ENCODE data around the gene AARS2.
A peak's percentile ranks its signal among the peaks of the same experiment; 100 is the strongest.
"Not testable (repeated sequence)": the region's sequence is repeated elsewhere in the genome, so short reads cannot be mapped to it uniquely, and the experiment has no call there.

Gene AARS2

DNA sequence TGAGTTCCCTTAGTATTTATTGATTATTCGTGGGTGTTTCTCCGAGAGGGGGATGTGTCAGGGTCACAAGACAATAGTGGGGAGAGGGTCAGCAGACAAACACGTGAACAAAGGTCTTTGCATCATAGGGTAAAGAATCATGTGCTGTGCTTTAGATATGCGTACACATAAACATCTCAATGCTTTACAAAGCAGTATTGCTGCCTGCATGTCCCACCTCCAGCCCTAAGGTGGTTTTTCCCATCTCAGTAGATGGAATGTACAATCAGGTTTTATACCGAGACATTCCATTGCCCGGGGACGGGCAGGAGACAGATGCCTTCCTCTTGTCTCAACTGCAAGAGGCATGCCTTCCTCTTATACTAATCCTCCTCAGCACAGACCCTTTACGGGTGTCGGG, 15.1 kb upstream of the AARS2 start:
- not testable (repeated sequence) for DNase-seq

- no peak for DNase-seq
Measured at GRCh38 chr6:44327760-44328159, 14.6 kb upstream of the AARS2 start.

DNA sequence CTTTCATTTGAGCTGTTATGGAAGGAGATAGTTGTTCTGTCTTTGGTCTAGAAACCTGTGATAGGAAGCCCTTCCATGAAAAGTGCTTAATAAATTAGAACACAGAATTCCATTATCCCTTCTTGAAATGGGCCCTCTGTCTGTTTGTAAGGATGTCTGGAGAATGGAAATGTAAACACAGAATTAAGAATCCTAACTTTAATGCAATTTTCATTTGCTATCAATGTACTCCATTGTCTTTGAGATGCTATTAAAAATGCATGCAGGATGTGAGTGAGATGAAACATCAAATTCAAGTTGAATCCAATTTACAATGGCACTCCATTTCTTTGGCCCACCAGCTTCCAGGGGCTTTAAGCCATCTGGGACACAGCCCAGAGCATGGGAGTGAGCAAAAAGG, 13.9 kb upstream of the AARS2 start:
- no peak for DNase-seq

DNA sequence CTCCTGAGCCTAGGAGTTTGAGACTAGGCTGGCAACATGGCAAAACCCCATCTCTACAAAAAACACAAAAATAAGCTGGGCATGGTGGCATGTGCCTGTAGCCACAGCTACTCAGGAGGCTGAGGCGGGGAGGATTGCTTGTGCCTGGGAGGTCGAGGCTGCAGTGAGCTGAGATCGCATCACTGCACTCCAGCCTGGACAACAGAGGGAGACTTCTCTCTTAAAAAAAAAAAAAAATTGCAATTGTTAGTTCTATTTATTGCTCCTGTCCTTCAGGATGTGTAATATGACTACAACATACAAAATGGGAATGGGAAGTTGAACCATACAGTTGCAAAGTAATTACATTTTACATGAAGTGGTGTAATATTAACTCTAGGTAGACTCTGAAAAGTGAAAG, 8.1 kb upstream of the AARS2 start:
- no peak for DNase-seq

- DNase-seq, result not testable (repeated sequence)
Measured at GRCh38 chr6:44317136-44317631, 4.0 kb upstream of the AARS2 start.

- DNase-seq, result no peak
Measured at GRCh38 chr6:44316481-44316880, 3.3 kb upstream of the AARS2 start.

DNA sequence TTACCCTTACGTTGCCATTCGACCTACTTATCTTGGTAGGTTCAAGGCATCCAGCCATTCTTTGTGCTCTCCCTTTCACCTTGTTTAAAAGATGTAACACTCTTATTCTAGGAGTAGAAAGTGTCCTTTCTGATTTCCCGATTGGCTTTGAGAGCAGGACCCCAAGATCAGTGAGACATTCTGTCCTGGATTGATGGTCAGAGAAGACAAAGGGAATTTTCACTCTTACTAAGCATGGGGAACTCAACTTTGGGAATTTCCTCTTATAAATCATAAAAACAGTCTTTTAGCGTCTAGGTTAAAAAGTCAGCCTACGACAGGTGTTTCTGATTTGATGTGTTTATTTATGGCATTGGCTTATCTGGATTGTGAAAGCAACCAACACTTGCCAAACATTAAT, 2.8 kb upstream of the AARS2 start:
- no peak for DNase-seq

GRCh38 chr6:44315516-44315915, 2.4 kb upstream of the AARS2 start:
- no peak for DNase-seq

DNA sequence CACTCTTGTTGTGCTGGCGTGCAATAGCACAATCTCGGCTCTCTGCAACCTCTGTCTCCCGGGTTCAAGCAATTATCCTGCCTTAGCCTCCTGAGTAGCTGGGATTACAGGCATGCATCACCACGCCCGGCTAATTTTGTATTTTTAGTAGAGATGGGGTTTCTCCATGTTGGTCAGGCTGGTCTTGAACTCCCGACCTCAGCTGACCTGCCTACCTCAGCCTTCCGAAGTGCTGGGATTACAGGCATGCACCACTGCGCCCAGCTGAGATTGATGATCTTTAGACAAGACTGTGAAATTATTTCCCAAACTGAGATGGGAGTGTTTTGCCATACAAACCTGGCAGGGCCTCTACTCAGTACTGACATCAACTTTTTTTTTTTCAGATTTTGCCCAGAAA, 1.5 kb upstream of the AARS2 start:
- not testable (repeated sequence) for DNase-seq

DNA sequence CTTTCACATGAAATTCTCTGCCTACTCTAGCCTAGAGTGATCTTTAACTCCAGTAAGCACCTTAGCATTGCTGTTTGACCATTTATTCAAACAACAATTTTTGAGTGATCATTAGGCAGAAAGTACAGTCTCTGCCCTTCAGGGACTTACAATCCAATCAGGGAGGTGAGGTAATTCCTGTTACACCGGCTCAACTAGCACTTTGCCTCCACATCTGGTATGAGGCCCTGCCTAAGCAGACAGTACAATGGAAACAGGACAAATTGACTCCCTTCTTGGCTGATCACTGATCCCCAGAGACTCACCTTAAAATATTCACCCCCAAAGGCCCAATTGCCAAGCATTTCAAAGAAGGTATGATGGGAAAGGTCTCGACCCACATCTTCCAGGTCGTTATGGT, 1.4 kb downstream of the AARS2 start:
- no peak for DNase-seq

- DNase-seq, result no peak
Measured at GRCh38 chr6:44311304-44311703, 1.8 kb downstream of the AARS2 start.

DNA sequence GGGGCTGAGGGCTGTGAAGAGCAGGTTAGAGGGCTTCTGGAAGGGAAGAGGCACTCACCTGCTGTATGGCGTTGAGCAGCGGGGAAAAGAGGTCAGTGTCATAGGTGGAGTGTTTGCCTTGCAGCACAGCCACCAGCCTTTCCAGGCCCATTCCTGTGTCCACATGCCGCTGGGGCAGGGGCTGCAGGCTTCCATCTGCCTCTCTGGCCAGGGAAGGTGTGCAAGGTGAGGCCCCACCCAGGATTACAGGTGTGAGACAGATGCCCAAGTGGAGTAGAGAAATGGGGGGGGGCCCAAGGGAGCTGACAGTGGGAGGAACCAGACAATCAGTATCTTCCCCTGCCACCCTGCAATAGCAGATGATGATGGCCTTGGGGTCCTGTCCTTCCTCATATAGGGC, 2.9 kb downstream of the AARS2 start:
- DNase-seq, result no peak

DNA sequence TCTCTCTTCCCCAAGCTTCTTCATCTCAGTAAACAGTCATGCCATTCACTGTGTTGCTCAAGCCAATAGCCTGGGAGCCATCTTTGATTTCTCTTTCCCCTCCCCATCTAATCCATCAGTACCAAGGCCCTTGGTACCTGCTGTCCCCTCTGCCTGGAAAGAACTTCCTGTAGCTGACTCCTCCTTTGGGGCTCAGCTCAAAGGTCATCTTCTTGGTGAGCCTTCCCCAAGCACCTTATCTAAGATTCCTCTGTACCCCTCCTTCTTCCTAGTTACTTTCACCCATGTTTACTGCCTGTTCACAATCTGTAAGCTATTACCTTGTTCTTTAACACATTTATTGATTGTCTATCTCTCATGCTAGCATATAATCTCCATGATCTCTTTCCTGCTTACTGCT, 3.5 kb downstream of the AARS2 start:
- DNase-seq, result no peak

- DNase-seq, result no peak
Measured at GRCh38 chr6:44309092-44309491, 4.1 kb downstream of the AARS2 start.

DNA sequence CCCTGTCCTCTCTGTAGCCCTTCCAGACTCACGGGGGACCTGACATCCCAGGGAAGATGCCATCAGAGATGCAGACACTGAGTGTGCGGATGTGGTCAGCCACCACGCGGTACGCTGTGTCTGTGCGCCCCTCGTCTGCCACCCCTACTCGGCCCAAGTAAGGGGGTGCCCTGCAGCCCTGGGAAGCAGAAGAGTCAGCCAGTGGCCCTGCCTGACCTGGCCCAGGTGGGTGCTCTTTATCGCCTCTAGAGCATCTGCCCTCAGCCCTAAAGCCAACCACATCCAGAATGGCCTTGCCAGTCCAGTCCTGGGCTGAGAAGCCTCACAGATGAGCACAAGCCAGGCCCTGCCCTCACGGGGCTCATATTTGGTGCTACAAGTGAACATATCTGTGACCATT, 5.9 kb downstream of the AARS2 start:
- DNase-seq, result no peak

- DNase-seq, result no peak
Measured at GRCh38 chr6:44306710-44307109, 6.4 kb downstream of the AARS2 start.

DNA sequence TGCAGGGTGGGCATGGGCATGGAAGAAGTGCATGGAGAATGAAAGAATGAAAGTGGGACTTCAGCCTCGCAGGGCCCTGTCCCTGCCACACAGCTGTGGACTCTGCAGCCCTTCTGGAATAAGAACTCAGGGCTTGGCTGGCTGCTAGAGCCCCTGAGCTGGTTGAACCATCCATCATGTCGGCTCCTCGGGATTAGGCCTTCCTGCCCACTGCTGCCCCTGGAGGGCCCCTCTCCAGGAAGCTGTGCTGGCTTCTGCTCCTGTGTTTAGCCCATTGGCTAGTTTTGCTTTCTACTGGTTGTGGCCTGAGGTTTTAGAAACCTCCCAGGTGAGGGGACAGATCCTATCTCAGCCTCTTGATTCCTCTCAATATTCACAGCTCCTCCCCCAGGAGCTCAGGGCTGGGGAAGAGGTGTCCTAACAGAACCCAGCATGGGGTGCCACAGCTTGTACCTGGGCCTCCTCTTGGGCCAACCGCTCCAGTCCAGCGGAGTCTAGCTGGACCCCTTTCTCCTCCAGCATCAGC, 7.9 kb downstream of the AARS2 start:
- DNase-seq, result no peak

DNA sequence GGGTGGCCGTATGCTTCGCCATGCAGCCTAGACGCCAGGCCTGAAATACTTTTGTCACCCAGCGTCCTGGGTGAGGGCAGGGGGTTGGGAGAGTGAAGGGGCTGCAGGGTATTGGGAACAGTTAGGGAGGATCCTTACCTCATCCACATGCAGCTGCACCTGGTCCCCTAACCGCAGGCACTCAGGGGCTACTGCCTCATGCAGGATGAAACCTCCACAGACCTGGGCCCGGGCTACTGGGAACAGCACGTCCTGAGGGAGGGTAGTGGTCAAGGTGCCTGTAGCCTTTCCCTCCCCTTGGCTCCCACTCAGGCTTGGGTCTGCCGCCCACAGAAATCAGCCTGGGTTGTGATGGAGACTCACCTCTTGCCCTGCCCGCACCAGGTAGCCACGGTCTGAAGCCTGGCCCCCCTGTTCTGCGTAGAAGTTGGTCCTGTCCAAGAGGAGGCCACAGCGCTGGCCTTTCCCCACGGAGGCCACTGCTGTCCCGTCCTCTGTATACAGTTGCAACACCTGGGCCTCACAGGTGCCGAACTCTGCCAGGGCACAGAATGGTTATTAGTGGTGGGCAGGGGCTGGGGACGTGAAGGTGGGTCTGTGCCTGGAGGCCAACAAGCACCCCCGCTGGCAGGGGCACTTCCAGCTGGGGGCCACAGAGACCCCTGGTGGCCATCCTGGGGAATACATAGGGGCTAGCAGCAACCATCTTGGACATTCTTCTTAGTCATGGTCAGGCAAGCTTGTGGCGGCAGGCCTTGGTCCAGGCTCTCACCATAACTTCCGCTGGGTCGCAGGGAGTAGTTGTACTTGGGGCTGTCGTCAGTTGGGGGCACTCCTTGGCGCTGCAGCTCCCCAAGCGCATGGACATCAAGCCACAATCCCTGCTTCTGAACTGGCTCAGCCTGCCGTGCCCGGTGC, 8.6 kb downstream of the AARS2 start:
- DNase-seq, result peak; percentile 48

DNA sequence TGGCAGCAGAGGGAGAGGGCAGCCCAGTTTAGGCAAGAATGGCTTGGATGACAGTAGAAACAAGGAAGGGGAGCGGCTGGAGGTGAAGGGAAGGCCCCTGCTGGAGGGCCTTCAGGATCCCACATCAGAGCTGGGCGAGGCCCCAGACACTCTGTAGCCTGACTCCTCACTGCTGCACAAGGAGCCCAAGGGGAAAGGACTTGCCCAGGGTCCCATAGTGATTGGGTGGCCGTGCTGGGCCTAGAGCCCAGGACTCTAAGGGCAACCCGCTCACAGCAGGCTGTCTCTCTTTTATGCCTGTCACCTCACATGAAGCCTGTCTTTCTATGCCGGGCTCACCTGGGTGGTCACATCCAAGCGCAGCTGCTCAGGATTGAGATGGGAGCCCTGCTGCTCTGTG, 9.3 kb downstream of the AARS2 start:
- DNase-seq, result no peak

GRCh38 chr6:44302856-44303255, 10.3 kb downstream of the AARS2 start:
- DNase-seq, result no peak

- no peak for DNase-seq
Measured at GRCh38 chr6:44301782-44302564, 11.2 kb downstream of the AARS2 start.

- DNase-seq, result no peak
Measured at GRCh38 chr6:44301106-44301505, 12.0 kb downstream of the AARS2 start.

DNA sequence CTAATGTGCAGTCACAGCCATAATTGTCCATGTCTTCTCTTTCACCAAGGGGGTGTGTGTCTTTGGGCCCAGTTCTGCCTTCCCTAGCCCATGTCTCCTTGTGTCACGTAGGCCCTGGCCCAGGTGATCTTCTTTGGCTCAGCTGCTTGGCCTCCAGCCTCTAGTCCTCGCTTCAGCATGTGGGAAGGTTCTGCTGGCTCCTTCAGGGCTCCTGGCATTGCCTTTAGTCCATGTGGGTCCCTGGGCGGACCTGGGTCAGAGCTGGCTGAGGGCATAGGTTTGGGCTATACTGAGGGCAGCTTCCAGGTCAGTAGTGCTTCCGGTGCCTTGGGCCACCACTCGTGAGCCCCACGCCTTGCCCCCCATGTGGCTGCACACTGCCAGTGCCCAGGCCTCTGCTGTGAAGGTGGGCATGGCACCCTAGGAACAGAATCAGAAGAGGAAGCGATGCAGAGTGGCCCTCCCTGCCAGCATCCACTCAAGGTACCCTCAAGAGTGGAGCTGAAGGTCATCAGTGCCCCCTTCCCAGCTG, 12.8 kb downstream of the AARS2 start:
- no peak for DNase-seq

GRCh38 chr6:44298864-44299263, 14.3 kb downstream of the AARS2 start:
- no peak for DNase-seq
